Fibroblast of skin of right quadriceps (primary cell): ENCODE measurements around the gene HIRA.

ENCODE experiments used
- DNase-seq: peaks from one replicate; pipeline ENCODE4 v3.0.0-alpha.2; 2013

HIRA gene

GRCh38 chr22:19431649-19432132, at the start of gene HIRA:
Gene HIRA (minus strand): TSS chr22:19431733. CDS start chr22:19431476, 257 bp downstream.
- DNase-seq = peak; percentile 76

- DNase-seq = no peak
Observed at GRCh38 chr22:19480789-19481188, 49.3 kb upstream of the HIRA start.

GRCh38 chr22:19480173-19480568, 48.6 kb upstream of the HIRA start:
- DNase-seq = no peak

GRCh38 chr22:19479355-19480172, 48.0 kb upstream of the HIRA start, which contains the start of gene CDC45:
Gene CDC45 (plus strand): TSS chr22:19479920. CDS start chr22:19479969, 49 bp downstream.
- DNase-seq = peak; percentile 98

GRCh38 chr22:19478901-19479354, 47.4 kb upstream of the HIRA start, which contains the start of gene UFD1:
Gene UFD1 (minus strand): TSS chr22:19479193. CDS start chr22:19479085, 108 bp downstream.
- peak; percentile 77 for DNase-seq

- no peak for DNase-seq
Observed at GRCh38 chr22:19478045-19478900, 46.7 kb upstream of the HIRA start.

GRCh38 chr22:19477321-19478044, 46.0 kb upstream of the HIRA start:
- DNase-seq = peak; percentile 8

- DNase-seq = no peak
Observed at GRCh38 chr22:19476023-19476422, 44.5 kb upstream of the HIRA start.

- no peak for DNase-seq
Observed at GRCh38 chr22:19473578-19473977, 42.0 kb upstream of the HIRA start.

- no peak for DNase-seq
Observed at GRCh38 chr22:19472233-19472632, 40.7 kb upstream of the HIRA start.

- DNase-seq = no peak
Observed at GRCh38 chr22:19471572-19471971, 40.0 kb upstream of the HIRA start.

- DNase-seq = no peak
Observed at GRCh38 chr22:19470010-19470409, 38.5 kb upstream of the HIRA start.

GRCh38 chr22:19469421-19469820, 37.9 kb upstream of the HIRA start:
- no peak for DNase-seq

GRCh38 chr22:19467912-19468311, 36.4 kb upstream of the HIRA start:
- DNase-seq = no peak

- no peak for DNase-seq
Observed at GRCh38 chr22:19466848-19467752, 35.6 kb upstream of the HIRA start.

- DNase-seq = no peak
Observed at GRCh38 chr22:19466126-19466716, 34.7 kb upstream of the HIRA start.

GRCh38 chr22:19464975-19465374, 33.4 kb upstream of the HIRA start:
- no peak for DNase-seq

- no peak for DNase-seq
Observed at GRCh38 chr22:19464546-19464945, 33.0 kb upstream of the HIRA start.

- no peak for DNase-seq
Observed at GRCh38 chr22:19463491-19464469, 32.2 kb upstream of the HIRA start.

GRCh38 chr22:19463008-19463407, 31.5 kb upstream of the HIRA start:
- no peak for DNase-seq
